Adrenal gland (tissue), 5 donors: Measurements from ENCODE around the gene GALNT18.

Source experiments
- CTCF ChIP-seq, 6 experiments: fragments of 450-650 bp in 4 of 6; fragments of 200-600 bp in 2 of 6; sonication (generic) in 1 of 6; IDR thresholded peaks; 1 replicate in 5 of 6; 2 replicates in 1 of 6; pipeline versions ENCODE4 v1.5.1 to v1.8.0; 2016 to 2021; ENCODE audit warnings: antibody characterized with exemption in 6 of 6, mild to moderate bottlenecking in 2 of 6, moderate library complexity in 1 of 6
- POLR2A ChIP-seq, 2 donors: fragments of 450-650 bp; IDR thresholded peaks; one replicate each; pipeline ENCODE4 v1.6.1; 2017; ENCODE audit warnings: antibody characterized with exemption in 2 of 2, mild to moderate bottlenecking in 2 of 2, moderate library complexity in 1 of 2
- donor health status: DM: no; HTN: no; CAD: no.

- TF ChIP-seq CTCF (IDR thresholded peaks at IDR 0.05): no peak
- no peak for TF ChIP-seq POLR2A (IDR thresholded peaks at IDR 0.05)
These were observed 243.4 kb downstream of the GALNT18 start for GRCh38 chr11:11378184-11378940.
